ENCODE measurements around the gene KREMEN1. TPM values are rescaled to one million over a fixed set of nuclear protein-coding genes. Genes with fewer than 3 reads are reported as not detected.

Gene KREMEN1
- total RNA-seq, 1 donor from 2014 or later, result 0.68 TPM

- no peak for DNase-seq
Measured at GRCh38 chr22:29194184-29194583, 121.3 kb downstream of the KREMEN1 start.

- no peak for DNase-seq
Measured at GRCh38 chr22:29195118-29195963, 122.5 kb downstream of the KREMEN1 start.

GRCh38 chr22:29195964-29196666, 123.3 kb downstream of the KREMEN1 start:
- no peak for DNase-seq

- DNase-seq, result no peak
Measured at GRCh38 chr22:29197096-29197495, 124.3 kb downstream of the KREMEN1 start.

GRCh38 chr22:29198240-29198639, 125.4 kb downstream of the KREMEN1 start:
- no peak for DNase-seq

GRCh38 chr22:29199702-29200400, 127.0 kb downstream of the KREMEN1 start:
- DNase-seq, result no peak

GRCh38 chr22:29200901-29201300, 128.1 kb downstream of the KREMEN1 start:
- DNase-seq, result no peak

- no peak for DNase-seq
Measured at GRCh38 chr22:29201782-29202181, 128.9 kb downstream of the KREMEN1 start.

GRCh38 chr22:29202212-29203192, 129.7 kb downstream of the KREMEN1 start:
- peak; percentile 53 for DNase-seq

GRCh38 chr22:29203488-29204454, 130.9 kb downstream of the KREMEN1 start:
- DNase-seq, result no peak

- no peak for DNase-seq
Measured at GRCh38 chr22:29204455-29205183, 131.8 kb downstream of the KREMEN1 start.

GRCh38 chr22:29205252-29205593, 132.4 kb downstream of the KREMEN1 start:
- no peak for DNase-seq

- DNase-seq, result peak; percentile 49
Measured at GRCh38 chr22:29205594-29206371, 132.9 kb downstream of the KREMEN1 start, which contains the start of gene EMID1. TSS of gene EMID1 (plus strand) at chr22:29205896. CDS start at chr22:29206039, 143 bp downstream.

- no peak for DNase-seq
Measured at GRCh38 chr22:29206372-29207242, 133.8 kb downstream of the KREMEN1 start.

- DNase-seq, result no peak
Measured at GRCh38 chr22:29207243-29207550, 134.4 kb downstream of the KREMEN1 start.

GRCh38 chr22:29207562-29208501, 135.0 kb downstream of the KREMEN1 start:
- DNase-seq, result no peak

GRCh38 chr22:29208502-29208862, 135.6 kb downstream of the KREMEN1 start:
- no peak for DNase-seq
